AG10803 (cell line): Measurements from ENCODE around the gene PTGS1.
"Not testable (repeated sequence)": the region's sequence is repeated elsewhere in the genome, so short reads cannot be mapped to it uniquely, and the experiment has no call there.

Experiments used
- DNase-seq: peaks from one replicate; pipeline ENCODE4 v3.0.0; 2010; ENCODE audit warnings: low read depth
- H3K4me3 ChIP-seq: 2 replicates; pipeline ENCODE4 v1.5.1; 2011; ENCODE audit warnings: mild to moderate bottlenecking, low read length, control low read depth
- CTCF ChIP-seq: conservative IDR thresholded peaks from 2 replicates; pipeline ENCODE4 v1.5.1; 2011; ENCODE audit warnings: mild to moderate bottlenecking, low read length, control low read depth, inconsistent platforms

Gene PTGS1

GRCh38 chr9:122370869-122371755 is at the start of gene PTGS1:
Gene PTGS1 (plus strand): TSS chr9:122371024. CDS start chr9:122371085, 61 bp downstream.
- TF ChIP-seq CTCF = no peak
- peak within 1 kb of the TSS; percentile 70 for H3K4me3 ChIP-seq
- peak; percentile 34 for DNase-seq

GRCh38 chr9:122322553-122322952 is 48.3 kb upstream of the PTGS1 start:
- no peak for TF ChIP-seq CTCF
- H3K4me3 ChIP-seq = no peak overlapping the region
- DNase-seq = no peak

GRCh38 chr9:122324665-122325064 is 46.2 kb upstream of the PTGS1 start:
- not testable (repeated sequence) for H3K4me3 ChIP-seq, DNase-seq

GRCh38 chr9:122325124-122325523 is 45.7 kb upstream of the PTGS1 start:
- DNase-seq = peak; percentile 12
- no peak for TF ChIP-seq CTCF
- H3K4me3 ChIP-seq = no peak overlapping the region

GRCh38 chr9:122327175-122327574 is 43.6 kb upstream of the PTGS1 start:
- no peak for DNase-seq
- H3K4me3 ChIP-seq = no peak overlapping the region
- TF ChIP-seq CTCF = no peak

- H3K4me3 ChIP-seq = no peak overlapping the region
- no peak for TF ChIP-seq CTCF
- DNase-seq = no peak
Observed at GRCh38 chr9:122329597-122329996, 41.2 kb upstream of the PTGS1 start.

GRCh38 chr9:122330466-122330865 is 40.4 kb upstream of the PTGS1 start:
- not testable (repeated sequence) for H3K4me3 ChIP-seq, DNase-seq

- DNase-seq = no peak
- no peak for TF ChIP-seq CTCF
- no peak overlapping the region for H3K4me3 ChIP-seq
Observed at GRCh38 chr9:122331523-122331927, 39.3 kb upstream of the PTGS1 start.
